HEK293T (cell line): Measurements from ENCODE around the gene PRR15L.

Experiments
- ARNT ChIP-seq: fragments of 450-650 bp; IDR thresholded peaks from 2 replicates; pipeline ENCODE4 v1.6.1; 2017; ENCODE audit warnings: mild to moderate bottlenecking
- BHLHE40 ChIP-seq: fragments of 450-650 bp; IDR thresholded peaks from 2 replicates; pipeline ENCODE4 v1.6.1; 2016; ENCODE audit warnings: mild to moderate bottlenecking, moderate library complexity, borderline replicate concordance
- ELF4 ChIP-seq: fragments of 450-650 bp; IDR thresholded peaks from 2 replicates; pipeline ENCODE4 v1.6.1; 2017; ENCODE audit warnings: antibody characterized with exemption
- FOXA1 ChIP-seq: fragments of 450-650 bp; IDR thresholded peaks from 2 replicates; pipeline ENCODE4 v1.6.1; 2016; ENCODE audit warnings: mild to moderate bottlenecking
- FOXK2 ChIP-seq: fragments of 450-650 bp; IDR thresholded peaks from 2 replicates; pipeline ENCODE4 v1.6.1; 2016; ENCODE audit warnings: mild to moderate bottlenecking
- FOXM1 ChIP-seq: fragments of 450-650 bp; IDR thresholded peaks from 2 replicates; pipeline ENCODE4 v1.6.1; 2017; ENCODE audit warnings: mild to moderate bottlenecking, borderline replicate concordance
- HDGF ChIP-seq: fragments of 450-650 bp; IDR thresholded peaks from 2 replicates; pipeline ENCODE4 v1.6.1; 2017; ENCODE audit warnings: antibody characterized with exemption, borderline replicate concordance
- SP1 ChIP-seq: fragments of 450-650 bp; IDR thresholded peaks from 2 replicates; pipeline ENCODE4 v1.6.1; 2017
- SUZ12 ChIP-seq: fragments of 450-650 bp; IDR thresholded peaks from 2 replicates; pipeline ENCODE4 v1.6.1; 2016; ENCODE audit warnings: mild to moderate bottlenecking
- TARDBP ChIP-seq: fragments of 450-650 bp; IDR thresholded peaks from 2 replicates; pipeline ENCODE4 v1.6.1; 2016
- ZNF384 ChIP-seq: fragments of 450-650 bp; IDR thresholded peaks from 2 replicates; pipeline ENCODE4 v1.6.1; 2016
- TF ChIP-seq, protein P1 (sequence below): fragments of 450-650 bp; IDR thresholded peaks from 2 replicates; pipeline ENCODE4 v1.6.1; 2016

GRCh38 chr17:47973541-47973940 lies 15.9 kb upstream of the PRR15L start:
- TF ChIP-seq, protein P1, sequence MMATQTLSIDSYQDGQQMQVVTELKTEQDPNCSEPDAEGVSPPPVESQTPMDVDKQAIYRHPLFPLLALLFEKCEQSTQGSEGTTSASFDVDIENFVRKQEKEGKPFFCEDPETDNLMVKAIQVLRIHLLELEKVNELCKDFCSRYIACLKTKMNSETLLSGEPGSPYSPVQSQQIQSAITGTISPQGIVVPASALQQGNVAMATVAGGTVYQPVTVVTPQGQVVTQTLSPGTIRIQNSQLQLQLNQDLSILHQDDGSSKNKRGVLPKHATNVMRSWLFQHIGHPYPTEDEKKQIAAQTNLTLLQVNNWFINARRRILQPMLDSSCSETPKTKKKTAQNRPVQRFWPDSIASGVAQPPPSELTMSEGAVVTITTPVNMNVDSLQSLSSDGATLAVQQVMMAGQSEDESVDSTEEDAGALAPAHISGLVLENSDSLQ = no peak
- TF ChIP-seq BHLHE40 = no peak
- no peak for TF ChIP-seq SP1
- no peak for TF ChIP-seq TARDBP
- no peak for TF ChIP-seq FOXM1
- TF ChIP-seq ZNF384 = no peak
- no peak for TF ChIP-seq ARNT
- TF ChIP-seq SUZ12 = no peak
- TF ChIP-seq FOXA1 = no peak
- TF ChIP-seq ELF4 = no peak
- TF ChIP-seq FOXK2 = no peak
- no peak for TF ChIP-seq HDGF
